Measurements from ENCODE around the gene DLG2.
"Not testable (repeated sequence)": the region's sequence is repeated elsewhere in the genome, so short reads cannot be mapped to it uniquely, and the experiment has no call there.

The DLG2 gene

GRCh38 chr11:83751041-83751440 is 1876.1 kb downstream of the DLG2 start:
- Mint-ChIP-seq H3K36me3 (ENCODE audit: low read depth) (no peaks in the 10 kb centered on the region), H3K27ac (no peak overlapping the region), H3K9me3 (no peaks in the 10 kb centered on the region), H3K4me3 (no peak overlapping the region), H3K27me3 (ENCODE audit: low read depth) (no peaks in the 10 kb centered on the region), H3K4me1 (no peaks in the 10 kb centered on the region)
- no peak for TF ChIP-seq CTCF (IDR thresholded peaks at IDR 0.05; ENCODE audit: unreplicated experiment in 3 of 3)

DNA sequence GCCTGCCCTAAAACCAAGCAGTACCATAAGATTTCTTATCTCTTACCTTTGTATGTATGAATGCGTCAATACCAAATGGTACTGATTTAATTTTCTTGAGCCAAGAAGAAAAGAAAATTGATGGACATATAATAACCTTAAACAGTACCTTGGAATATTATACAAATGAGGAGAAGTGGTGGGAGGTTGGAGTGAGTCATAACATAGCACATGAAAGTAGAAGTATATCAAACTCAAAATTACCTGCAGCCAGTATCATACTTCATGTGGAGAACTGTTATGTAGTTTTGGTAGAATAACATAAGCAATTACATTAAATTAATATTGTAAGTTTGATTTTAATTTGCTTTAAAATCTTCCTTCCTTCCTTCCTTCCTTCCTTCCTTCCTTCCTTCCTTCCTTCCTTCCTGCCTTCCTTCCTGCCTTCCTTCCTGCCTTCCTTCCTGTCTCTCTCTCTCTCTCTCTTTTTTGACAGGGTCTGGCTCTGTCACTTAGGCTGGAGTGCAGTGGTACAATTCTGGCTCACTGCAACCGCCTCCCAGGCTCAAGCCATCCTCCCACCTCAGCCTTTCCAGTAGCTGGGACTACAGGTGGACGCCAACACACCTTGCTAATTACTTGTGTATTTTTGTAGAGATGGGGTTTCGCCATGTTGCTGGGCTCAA is 1880.1 kb downstream of the DLG2 start:
- no peak overlapping the region for H3K27ac Mint-ChIP-seq
- peaks cover 4% of the 10 kb centered on the region for H3K36me3 Mint-ChIP-seq (ENCODE audit: low read depth)
- no peaks in the 10 kb centered on the region for H3K27me3 Mint-ChIP-seq (ENCODE audit: low read depth)
- no peaks in the 10 kb centered on the region for H3K4me1 Mint-ChIP-seq
- no peak for TF ChIP-seq CTCF (IDR thresholded peaks at IDR 0.05; ENCODE audit: unreplicated experiment in 3 of 3)
- H3K4me3 Mint-ChIP-seq, result no peak overlapping the region
- peaks cover 6% of the 10 kb centered on the region for H3K9me3 Mint-ChIP-seq

- Mint-ChIP-seq H3K27ac (no peak overlapping the region), H3K4me3 (no peak overlapping the region), H3K27me3 (ENCODE audit: low read depth) (no peaks in the 10 kb centered on the region), H3K9me3 (peaks cover 6% of the 10 kb centered on the region), H3K36me3 (ENCODE audit: low read depth) (peaks cover 4% of the 10 kb centered on the region), H3K4me1 (no peaks in the 10 kb centered on the region)
- no peak for TF ChIP-seq CTCF (IDR thresholded peaks at IDR 0.05; ENCODE audit: unreplicated experiment in 3 of 3)
These were observed 1882.4 kb downstream of the DLG2 start for GRCh38 chr11:83744620-83745192.

GRCh38 chr11:83736684-83737083 is 1890.5 kb downstream of the DLG2 start:
- Mint-ChIP-seq H3K4me3 (no peak overlapping the region), H3K36me3 (ENCODE audit: low read depth) (no peaks in the 10 kb centered on the region)

DNA sequence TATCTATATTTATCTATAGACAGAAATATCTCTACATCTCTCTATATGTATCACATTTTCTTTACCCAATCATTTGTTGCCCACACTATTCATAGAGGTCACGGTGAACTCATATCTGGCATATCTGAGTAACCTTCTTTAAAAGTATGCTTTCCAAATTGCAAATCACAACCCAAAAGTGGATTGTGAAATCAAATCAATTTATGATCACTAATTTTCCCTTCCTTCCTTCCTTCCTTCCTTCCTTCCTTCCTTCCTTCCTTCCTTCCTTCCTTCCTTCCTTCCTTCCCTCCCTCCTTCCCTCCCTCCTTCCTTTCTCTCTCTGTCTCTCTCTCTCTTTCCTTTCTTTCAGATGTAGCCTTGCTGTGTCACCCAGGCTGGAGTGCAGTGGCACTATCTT is 1893.0 kb downstream of the DLG2 start:
- H3K4me3 Mint-ChIP-seq, result no peak overlapping the region
- TF ChIP-seq CTCF (IDR thresholded peaks at IDR 0.05; ENCODE audit: unreplicated experiment in 3 of 3), result no peak
- no peaks in the 10 kb centered on the region for H3K27me3 Mint-ChIP-seq (ENCODE audit: low read depth)
- no peaks in the 10 kb centered on the region for H3K36me3 Mint-ChIP-seq (ENCODE audit: low read depth)
- H3K4me1 Mint-ChIP-seq, result peaks cover 5% of the 10 kb centered on the region
- H3K9me3 Mint-ChIP-seq, result no peaks in the 10 kb centered on the region
- H3K27ac Mint-ChIP-seq, result no peak overlapping the region

More at GRCh38 chr11:83736684-83737083, 1890.5 kb downstream of the DLG2 start:
- Mint-ChIP-seq H3K27ac (no peak overlapping the region), H3K4me1 (peaks cover 5% of the 10 kb centered on the region), H3K27me3 (ENCODE audit: low read depth) (no peaks in the 10 kb centered on the region), H3K9me3 (no peaks in the 10 kb centered on the region)
- TF ChIP-seq CTCF (IDR thresholded peaks at IDR 0.05; ENCODE audit: unreplicated experiment in 3 of 3), result no peak

DNA sequence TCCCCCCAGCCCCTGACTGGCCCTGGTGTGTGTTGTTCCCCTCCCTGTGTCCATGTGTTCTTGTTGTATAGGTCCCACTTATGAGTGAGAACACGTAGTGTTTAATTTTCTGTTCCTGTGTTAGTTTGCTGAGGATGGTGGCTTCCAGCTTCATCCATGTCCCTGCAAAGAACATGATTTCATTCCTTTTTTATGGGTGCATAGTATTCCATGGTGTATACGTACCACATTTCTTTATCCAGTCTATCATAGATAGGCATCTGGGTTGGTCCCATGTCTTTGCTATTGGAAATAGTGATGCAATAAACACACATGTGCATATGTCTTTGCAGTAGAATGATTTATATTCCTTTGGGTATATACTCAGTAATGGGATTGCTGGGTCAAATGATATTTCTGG is 1895.9 kb downstream of the DLG2 start:
- H3K27ac Mint-ChIP-seq; H3K27me3 Mint-ChIP-seq (ENCODE audit: low read depth); H3K36me3 Mint-ChIP-seq (ENCODE audit: low read depth); H3K9me3 Mint-ChIP-seq; H3K4me1 Mint-ChIP-seq; H3K4me3 Mint-ChIP-seq: not testable (repeated sequence)

Data from nephron (organoid).